CMK (cell line): ENCODE measurements around the gene CTCF.

ENCODE experiments used
- DNase-seq: peaks from one replicate; pipeline ENCODE4 v3.0.0-alpha.2; 2010; ENCODE audit warnings: low read depth

CTCF gene

DNA sequence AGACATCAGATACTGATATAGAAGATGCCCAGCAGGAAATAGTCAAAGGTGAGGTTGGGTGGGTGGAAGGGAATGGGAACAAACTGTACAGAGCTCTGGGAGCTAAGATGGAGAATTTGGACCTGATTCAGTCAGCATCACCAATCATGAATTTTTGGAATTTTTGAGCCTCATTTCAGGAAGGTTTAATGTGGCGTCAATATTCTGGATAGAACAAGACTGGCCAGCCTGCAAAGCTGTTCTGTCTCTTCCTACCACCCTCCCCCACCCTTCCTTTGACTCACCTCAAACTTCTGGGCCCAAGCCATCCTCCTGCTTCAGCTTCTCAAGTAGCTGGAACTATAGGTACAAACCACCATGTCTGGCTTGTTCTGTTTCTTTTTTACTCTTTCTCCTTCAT lies 32.6 kb downstream of the CTCF start:
- DNase-seq, result no peak

DNA sequence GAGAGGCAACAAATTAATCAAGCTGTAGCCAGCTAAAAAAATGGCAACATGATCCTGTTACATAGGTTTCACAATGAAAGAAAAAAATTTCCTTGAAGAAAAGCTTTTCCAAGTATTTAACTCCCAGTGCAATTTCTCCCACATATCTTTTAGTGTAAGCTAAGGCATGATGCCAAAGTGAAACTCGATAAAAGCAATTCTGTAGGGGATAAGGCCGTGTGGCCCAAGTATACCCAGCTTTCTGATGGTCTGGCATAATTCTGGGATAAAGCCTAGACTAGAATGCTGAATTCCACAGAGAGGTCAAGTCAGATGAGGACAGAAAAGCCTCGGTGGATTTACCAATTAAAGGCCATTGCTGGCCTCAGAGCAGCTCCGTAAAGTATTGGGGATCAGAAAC lies 36.2 kb downstream of the CTCF start:
- no peak for DNase-seq

DNA sequence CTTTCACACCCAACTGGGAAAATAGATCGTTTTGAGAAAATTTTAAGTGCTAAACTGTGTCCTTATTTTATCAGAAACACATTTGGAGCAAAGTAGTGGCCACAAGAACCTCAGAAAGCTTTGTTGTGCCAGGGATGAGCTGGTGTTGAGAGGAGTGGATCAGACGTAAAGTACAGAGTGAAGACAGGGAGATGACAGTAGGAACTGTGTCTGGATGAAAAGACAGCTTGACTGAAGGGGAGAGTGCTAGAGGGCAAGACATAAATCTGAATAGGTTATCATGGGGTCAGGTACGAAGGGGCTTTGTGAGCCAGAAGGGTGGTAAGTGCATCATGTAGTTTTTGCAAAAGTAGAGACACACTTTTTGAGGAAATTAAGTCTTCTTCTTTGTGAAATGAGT lies 43.3 kb downstream of the CTCF start:
- no peak for DNase-seq

DNA sequence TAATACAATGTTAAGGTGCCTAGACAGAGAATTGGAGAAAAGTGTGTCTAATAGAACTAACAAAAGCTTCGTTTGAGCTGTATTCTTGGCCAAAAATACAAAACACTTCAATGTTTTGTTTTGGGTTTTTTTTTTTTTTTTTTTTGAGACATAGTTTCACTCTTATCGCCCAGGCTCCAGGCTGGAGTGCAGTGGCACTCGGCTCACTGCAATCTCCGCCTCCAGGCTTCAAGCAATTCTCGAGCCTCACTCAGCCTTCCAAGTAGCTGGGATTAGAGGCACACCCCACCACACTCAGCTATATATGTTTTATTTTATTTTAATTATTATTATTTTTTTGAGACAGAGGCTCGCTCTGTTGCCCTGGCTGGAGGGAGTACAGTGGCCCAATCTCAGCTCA lies 44.3 kb downstream of the CTCF start:
- no peak for DNase-seq

DNA sequence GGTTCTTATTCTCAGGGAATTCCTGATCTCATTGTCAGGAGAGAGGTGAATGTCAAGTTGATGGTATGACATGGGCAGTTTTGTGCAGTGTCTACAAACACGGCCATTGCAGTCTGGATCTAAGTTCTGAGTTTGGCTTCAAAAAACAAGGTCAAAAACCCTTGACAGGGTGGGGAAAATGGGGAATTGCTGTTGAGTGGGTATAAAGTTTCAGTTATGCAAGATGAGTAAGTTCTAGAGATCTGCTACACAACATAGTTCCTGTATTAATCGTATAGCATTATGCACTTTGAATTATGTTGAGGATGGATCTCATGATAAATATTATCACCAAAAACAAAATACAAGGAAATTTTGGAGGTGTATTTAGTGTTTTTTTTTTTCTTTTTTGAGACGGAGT lies 46.0 kb downstream of the CTCF start:
- no peak for DNase-seq

- DNase-seq, result no peak
Observed at GRCh38 chr16:67613808-67614207, 51.5 kb downstream of the CTCF start.

- no peak for DNase-seq
Observed at GRCh38 chr16:67628216-67628615, 65.9 kb downstream of the CTCF start.

- no peak for DNase-seq
Observed at GRCh38 chr16:67632415-67633172, 70.3 kb downstream of the CTCF start.

- DNase-seq, result no peak
Observed at GRCh38 chr16:67636713-67637112, 74.4 kb downstream of the CTCF start.

DNA sequence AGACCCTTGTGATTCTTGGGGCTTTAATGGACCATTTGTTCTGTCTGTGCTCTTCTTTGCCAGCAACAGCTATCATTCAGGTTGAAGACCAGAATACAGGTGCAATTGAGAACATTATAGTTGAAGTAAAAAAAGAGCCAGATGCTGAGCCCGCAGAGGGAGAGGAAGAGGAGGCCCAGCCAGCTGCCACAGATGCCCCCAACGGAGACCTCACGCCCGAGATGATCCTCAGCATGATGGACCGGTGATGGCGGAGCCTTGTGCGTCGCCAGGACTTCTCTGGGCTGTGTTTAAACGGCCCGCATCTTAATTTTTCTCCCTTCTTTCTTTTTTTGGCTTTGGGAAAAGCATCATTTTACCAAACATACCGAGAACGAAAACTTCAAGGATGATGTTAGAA lies 75.3 kb downstream of the CTCF start:
- DNase-seq, result no peak

DNA sequence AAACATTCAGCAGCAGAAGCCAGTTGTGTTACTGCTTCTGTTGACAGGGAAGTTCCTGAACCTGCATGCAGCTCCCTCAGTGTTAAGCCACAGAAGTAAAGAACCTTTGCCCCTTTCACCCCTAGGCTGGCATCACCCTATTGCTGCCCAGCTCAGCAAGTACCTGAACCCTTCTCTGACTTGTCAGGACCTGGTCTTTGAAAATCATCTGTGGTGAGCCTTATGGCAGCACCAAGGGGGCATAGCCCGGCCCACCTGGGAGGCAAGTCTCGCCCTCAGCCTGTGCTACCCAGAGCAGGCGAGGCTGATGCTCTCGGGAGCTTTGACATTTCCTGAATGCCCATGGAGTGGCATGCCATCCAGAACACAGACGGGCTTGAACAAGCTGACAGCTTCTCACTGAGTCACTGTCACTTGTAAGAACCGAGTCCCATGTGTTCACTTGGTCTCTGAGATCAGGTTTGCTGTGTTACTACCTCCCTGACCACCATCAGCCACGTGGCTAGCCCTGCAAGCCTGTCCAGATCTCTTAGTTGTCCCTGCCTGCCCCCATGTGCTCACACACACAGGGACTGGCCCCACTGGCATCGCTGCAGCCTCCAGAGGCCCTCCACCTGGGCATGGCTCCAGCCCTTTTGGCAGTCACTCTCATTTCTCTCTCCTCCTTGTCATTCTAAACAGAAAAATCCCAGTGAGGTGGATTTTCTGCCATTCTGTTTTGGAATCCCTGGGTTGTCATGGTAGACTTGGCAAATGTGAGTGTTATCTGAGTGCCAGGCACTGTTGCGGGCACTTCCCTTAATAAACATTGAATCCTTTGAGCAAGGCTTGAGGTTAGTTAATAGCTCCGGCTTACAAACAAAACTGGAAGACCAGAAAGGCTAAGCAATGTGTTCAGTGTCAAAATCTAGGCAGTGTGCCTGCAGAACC lies 79.7 kb downstream of the CTCF start:
- no peak for DNase-seq

DNA sequence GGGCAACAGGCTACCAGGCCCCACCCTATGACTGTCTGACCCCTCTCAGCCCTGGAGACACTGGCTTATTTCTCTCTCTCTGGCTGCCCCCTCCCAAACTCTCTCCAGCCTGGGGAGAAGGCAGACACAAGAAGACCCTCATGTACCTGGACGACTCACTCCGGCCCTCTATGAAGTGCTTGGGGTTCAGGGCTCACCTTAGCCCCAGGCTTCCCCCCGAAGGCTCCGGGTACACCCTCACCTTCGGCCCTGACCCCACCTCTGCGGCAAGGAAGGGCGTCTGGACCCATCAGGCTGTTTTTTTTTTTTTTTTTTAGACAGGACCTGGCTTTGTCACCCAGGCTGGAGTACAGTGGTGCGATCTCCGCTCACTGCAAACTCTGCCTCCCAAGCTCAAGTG lies 81.7 kb downstream of the CTCF start:
- DNase-seq, result no peak

- DNase-seq, result no peak
Observed at GRCh38 chr16:67645397-67646121, 83.2 kb downstream of the CTCF start.

DNA sequence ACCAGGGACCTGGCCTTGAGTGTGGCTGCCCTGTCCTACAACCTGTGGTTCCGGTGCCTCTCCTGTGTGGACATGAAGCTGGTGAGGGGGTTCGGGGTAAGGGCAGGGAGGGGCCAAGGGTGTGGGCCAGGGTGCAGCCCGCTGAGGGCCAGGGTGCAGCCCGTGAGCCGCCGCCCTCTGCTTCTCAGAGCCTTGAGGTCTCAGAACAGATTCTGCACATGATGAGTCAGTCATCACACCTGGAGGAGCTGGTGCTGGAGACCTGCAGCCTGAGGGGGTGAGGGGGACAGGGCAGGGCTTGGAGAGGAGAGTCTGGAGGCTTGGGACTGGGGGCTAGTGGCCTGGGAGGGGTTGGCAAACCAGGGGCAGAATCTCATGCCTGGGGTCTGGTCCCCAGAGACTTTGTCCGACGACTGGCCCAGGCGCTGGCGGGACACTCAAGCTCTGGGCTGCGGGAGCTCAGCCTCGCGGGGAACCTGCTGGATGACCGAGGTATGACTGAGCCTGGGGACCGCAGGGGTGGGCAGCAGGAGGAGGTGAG lies 84.9 kb downstream of the CTCF start:
- DNase-seq, result no peak

DNA sequence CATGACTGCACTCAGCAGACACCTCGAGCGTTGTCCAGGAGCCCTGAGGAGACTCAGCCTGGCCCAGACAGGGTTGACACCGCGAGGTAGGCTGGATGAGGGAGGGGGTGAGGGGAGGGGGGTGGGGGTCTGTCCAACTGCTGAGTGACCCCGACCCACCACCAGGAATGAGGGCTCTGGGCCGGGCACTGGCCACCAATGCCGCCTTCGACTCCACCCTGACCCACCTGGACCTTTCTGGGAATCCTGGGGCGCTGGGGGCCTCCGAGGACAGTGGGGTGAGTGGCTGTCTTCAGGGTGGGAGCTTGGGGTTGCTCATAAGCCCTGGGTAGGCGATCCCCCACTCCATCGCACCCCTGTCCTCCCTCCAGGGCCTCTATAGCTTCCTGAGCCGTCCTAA lies 85.4 kb downstream of the CTCF start:
- no peak for DNase-seq

DNA sequence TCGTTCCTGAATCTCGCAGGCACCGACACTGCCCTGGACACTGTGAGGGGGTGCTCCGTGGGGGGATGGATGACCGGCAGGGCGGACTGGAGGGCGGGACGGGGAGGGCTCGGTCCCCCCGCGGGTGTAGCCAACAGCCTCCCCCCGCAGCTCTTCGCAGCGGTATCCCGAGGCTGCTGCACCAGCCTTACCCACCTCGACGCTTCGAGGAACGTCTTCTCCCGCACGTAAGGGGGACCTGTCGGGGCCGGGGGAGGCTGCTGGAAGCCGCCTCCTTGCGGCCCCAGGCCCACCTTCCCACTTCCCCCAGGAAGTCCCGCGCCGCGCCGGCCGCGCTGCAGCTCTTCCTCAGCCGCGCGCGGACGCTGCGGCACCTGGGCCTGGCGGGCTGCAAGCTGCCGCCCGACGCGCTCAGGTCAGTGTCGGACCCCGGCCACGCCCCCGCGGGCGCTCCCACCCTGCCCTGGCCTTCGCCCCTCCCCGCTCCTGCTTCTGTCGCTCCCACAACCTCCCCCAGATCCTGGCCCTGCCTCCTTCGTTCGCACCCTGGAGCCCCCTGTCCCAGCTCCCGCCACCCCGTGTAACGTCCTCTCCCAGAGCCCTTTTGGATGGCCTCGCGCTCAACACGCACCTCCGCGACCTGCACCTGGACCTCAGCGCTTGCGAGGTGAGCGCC lies 85.9 kb downstream of the CTCF start:
- no peak for DNase-seq

GRCh38 chr16:67648764-67649407 lies 86.6 kb downstream of the CTCF start:
- DNase-seq, result no peak

DNA sequence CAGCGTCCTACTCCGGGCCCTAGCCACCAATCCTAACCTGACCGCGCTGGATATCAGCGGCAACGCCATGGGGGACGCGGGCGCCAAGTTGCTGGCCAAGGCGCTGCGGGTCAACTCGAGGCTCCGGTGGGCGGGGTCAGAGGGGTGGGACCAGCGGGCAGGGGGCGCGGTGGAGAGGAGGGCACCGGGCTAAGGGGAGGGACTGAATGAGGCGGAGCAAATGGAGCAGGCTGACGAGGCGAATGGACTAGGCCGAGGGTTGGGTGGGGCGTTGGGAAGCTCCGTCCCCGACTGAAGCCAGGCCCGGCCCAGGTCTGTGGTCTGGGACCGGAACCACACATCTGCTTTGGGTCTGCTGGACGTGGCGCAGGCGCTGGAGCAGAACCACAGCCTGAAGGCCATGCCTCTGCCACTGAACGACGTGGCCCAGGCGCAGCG lies 87.2 kb downstream of the CTCF start:
- no peak for DNase-seq

DNA sequence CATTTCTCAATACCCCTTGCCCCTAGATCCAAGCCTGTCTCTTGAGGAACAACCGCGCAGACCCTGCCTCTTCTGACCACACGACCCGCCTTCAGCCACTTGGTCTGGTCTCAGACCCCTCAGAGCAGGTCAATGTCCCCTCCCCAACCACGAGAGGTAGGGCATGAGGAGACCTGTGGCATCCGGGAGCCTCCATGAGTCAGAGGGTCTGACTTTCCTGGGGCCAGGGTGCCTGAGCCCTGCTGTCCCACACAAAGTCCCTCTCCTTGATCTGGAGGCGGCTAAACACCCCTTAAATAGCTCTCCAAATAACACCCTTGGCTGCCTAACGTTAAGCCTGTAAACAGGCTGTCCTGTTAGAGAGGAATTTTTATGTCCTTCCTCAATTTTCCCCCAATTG lies 87.7 kb downstream of the CTCF start:
- no peak for DNase-seq

- no peak for DNase-seq
Observed at GRCh38 chr16:67651039-67651438, 88.7 kb downstream of the CTCF start.

DNA sequence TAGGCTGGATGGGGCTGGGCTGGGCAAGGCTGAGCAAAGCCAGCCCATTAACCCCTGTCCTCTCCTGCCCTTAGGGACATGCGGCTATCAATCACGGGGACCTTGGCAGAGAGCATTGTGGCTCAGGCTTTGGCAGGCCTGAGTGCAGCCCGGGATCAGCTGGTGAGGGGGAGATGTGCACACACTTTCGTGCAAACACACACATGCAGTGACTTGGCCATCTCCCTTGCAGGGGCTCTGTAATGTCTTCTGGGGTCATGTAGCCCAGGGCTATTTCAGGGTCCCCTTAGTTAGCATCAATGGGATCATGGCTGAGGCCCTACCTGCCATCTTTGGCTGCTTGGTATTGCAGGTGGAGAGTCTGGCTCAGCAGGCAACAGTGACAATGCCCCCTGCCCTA lies 89.5 kb downstream of the CTCF start:
- no peak for DNase-seq
